GM19467 (cell line): ENCODE results near the gene GPX7.

ENCODE experiments used
- ATAC-seq: cut with Tn5 transposase; IDR thresholded peaks from one replicate; pipeline ENCODE4 v1.9.1; 2021; ENCODE audit warnings: mild to moderate bottlenecking, moderate library complexity; ENCODE audit not compliant: unreplicated experiment

The GPX7 gene

GRCh38 chr1:52628614-52629324 is 26.6 kb downstream of the GPX7 start:
- ATAC-seq, result no peak

GRCh38 chr1:52629325-52629643 is 27.1 kb downstream of the GPX7 start:
- ATAC-seq, result no peak

GRCh38 chr1:52629667-52630066 is 27.5 kb downstream of the GPX7 start:
- no peak for ATAC-seq

GRCh38 chr1:52631759-52632331 is 29.7 kb downstream of the GPX7 start:
- no peak for ATAC-seq

- ATAC-seq, result no peak
Observed at GRCh38 chr1:52632732-52633290, 30.6 kb downstream of the GPX7 start, which contains the start of gene SHISAL2A. SHISAL2A (plus strand) TSS chr1:52633168; CDS start chr1:52633494, 326 bp downstream.

GRCh38 chr1:52633291-52633754 is 31.2 kb downstream of the GPX7 start:
- no peak for ATAC-seq

- no peak for ATAC-seq
Observed at GRCh38 chr1:52634111-52634510, 31.9 kb downstream of the GPX7 start.

GRCh38 chr1:52635321-52636089 is 33.3 kb downstream of the GPX7 start:
- ATAC-seq, result no peak

GRCh38 chr1:52636721-52637695 is 34.8 kb downstream of the GPX7 start:
- ATAC-seq, result peak; percentile 79

- no peak for ATAC-seq
Observed at GRCh38 chr1:52637946-52638345, 35.8 kb downstream of the GPX7 start.

- ATAC-seq, result no peak
Observed at GRCh38 chr1:52640697-52641096, 38.5 kb downstream of the GPX7 start.

GRCh38 chr1:52641307-52641706 is 39.1 kb downstream of the GPX7 start:
- ATAC-seq, result no peak

- no peak for ATAC-seq
Observed at GRCh38 chr1:52645261-52645660, 43.1 kb downstream of the GPX7 start.

- no peak for ATAC-seq
Observed at GRCh38 chr1:52651904-52652303, 49.7 kb downstream of the GPX7 start.

GRCh38 chr1:52653207-52653849 is 51.2 kb downstream of the GPX7 start:
- no peak for ATAC-seq

GRCh38 chr1:52654063-52654462 is 51.9 kb downstream of the GPX7 start:
- no peak for ATAC-seq

- no peak for ATAC-seq
Observed at GRCh38 chr1:52657702-52658101, 55.5 kb downstream of the GPX7 start.
